Large intestine (tissue), 3 donors: ENCODE results near the gene ZNF583. TPM values are rescaled to one million over a fixed set of nuclear protein-coding genes. Genes with fewer than 3 reads are reported as not detected.

Source experiments
- DNase-seq, 2 donors: peaks; one replicate each; pipeline versions ENCODE4 v3.0.0 to v3.0.0-alpha.2; 2013
- H3K27ac ChIP-seq: one replicate; pipeline ENCODE4 v1.5.1; 2013; ENCODE audit warnings: low read length
- H3K27me3 ChIP-seq: 2 replicates; pipeline ENCODE4 v1.6.1; 2013; ENCODE audit warnings: low read length; ENCODE audit not compliant: control insufficient read depth, insufficient read depth
- H3K36me3 ChIP-seq: 2 replicates; pipeline ENCODE4 v1.6.1; 2013; ENCODE audit warnings: low read length; ENCODE audit not compliant: control insufficient read depth, insufficient read depth
- H3K4me1 ChIP-seq: one replicate; pipeline ENCODE4 v1.6.1; 2013; ENCODE audit warnings: low read length; ENCODE audit not compliant: control insufficient read depth, insufficient read depth
- H3K4me3 ChIP-seq: one replicate; pipeline ENCODE4 v1.5.1; 2013; ENCODE audit warnings: low read length
- H3K9me3 ChIP-seq: one replicate; pipeline ENCODE4 v1.6.1; 2013; ENCODE audit warnings: mild to moderate bottlenecking, low read depth, low read length, moderate library complexity; ENCODE audit not compliant: control insufficient read depth
- WGBS: methylation state at CpG from one replicate; pipeline ENCODE4 v1.1.5; 2013; ENCODE audit warnings: low lambda C conversion rate; ENCODE audit not compliant: insufficient coverage; 5-methylcytosine and 5-hydroxymethylcytosine counted together
- polyA plus RNA-seq: library from polyadenylated mRNA; unstranded; fragments of 120-200 nt; gene quantifications from one replicate; pipeline ENCODE4 v1.2.1, GENCODE V29; 2013

ZNF583 gene
- polyA plus RNA-seq, 1 donor, result 6.0 TPM

DNA sequence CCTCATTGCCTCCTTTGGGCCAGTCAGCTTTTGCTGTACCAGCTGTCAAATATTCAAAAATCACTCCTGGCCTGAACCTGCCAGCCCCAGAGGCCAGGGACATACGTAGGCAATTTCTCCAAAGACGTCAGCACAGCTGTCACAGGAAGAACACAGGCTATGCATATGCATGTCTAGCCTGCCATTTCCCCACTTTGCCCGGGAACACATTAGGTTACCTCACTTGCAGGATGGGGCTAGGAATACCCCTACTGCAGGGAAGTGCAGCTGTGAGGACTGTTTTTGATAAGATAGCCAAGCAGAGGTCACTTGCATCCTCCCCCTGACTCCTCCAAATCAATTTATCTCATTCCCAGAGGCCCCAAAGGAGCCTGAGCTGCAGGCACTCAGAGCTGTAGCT is 70.2 kb downstream of the ZNF583 start:
- no peak overlapping the region for H3K4me3 ChIP-seq
- H3K4me1 ChIP-seq, result no peaks in the 10 kb centered on the region
- peaks cover 24% of the 10 kb centered on the region for H3K9me3 ChIP-seq
- peaks cover 22% of the 10 kb centered on the region for H3K36me3 ChIP-seq
- DNase-seq, result no peak
- no peak overlapping the region for H3K27ac ChIP-seq
- WGBS, result no CpG with 5 or more reads among the region's 3 CpGs
- H3K27me3 ChIP-seq, result no peaks in the 10 kb centered on the region

- Histone ChIP-seq H3K9me3 (peaks cover 13% of the 10 kb centered on the region), H3K36me3 (peaks cover 14% of the 10 kb centered on the region), H3K4me1 (no peaks in the 10 kb centered on the region), H3K27ac (no peak overlapping the region), H3K4me3 (no peak overlapping the region), H3K27me3 (no peaks in the 10 kb centered on the region)
- DNase-seq, result no peak
- WGBS, result no CpG with 5 or more reads among the region's 10 CpGs
Measured at GRCh38 chr19:56476093-56476492, 72.0 kb downstream of the ZNF583 start.

Other genes starting within 250 kb of the ZNF583 start
- gene GALP, start 228.3 kb upstream of the ZNF583 start, polyA plus RNA-seq, result not detected
- gene ZSCAN5B, start 206.5 kb upstream of the ZNF583 start, polyA plus RNA-seq, result 0.04 TPM
- not detected for gene ZSCAN5C, start 202.1 kb upstream of the ZNF583 start, polyA plus RNA-seq
- gene EDDM13, start 131.6 kb upstream of the ZNF583 start, polyA plus RNA-seq, result 1.2 TPM
- gene ZSCAN5A, start 89.5 kb upstream of the ZNF583 start, polyA plus RNA-seq, result 9.8 TPM
- 6.6 TPM for gene ZNF582, start 10.8 kb upstream of the ZNF583 start, polyA plus RNA-seq
- gene ZNF667, start 73.0 kb downstream of the ZNF583 start, polyA plus RNA-seq, result 9.0 TPM
- gene ZNF471, start 103.5 kb downstream of the ZNF583 start, polyA plus RNA-seq, result 11.7 TPM
- 7.9 TPM for gene ZFP28, start 134.6 kb downstream of the ZNF583 start, polyA plus RNA-seq
- gene ZNF470, start 163.1 kb downstream of the ZNF583 start, polyA plus RNA-seq, result 8.7 TPM
- 4.1 TPM for gene ZNF71, start 191.0 kb downstream of the ZNF583 start, polyA plus RNA-seq
- gene SMIM17, start 238.8 kb downstream of the ZNF583 start, polyA plus RNA-seq, result 0.97 TPM